H1 (cell line): ENCODE data around the gene EPB41L3. TPM values are rescaled to one million over a fixed set of nuclear protein-coding genes. Genes with fewer than 3 reads are reported as not detected.

Source experiments
- CTCF ChIA-PET: fragments of 300-600 bp; sonication (Branson Sonifier 250); formaldehyde crosslinking; loops from one replicate; lab custom pipeline; 2021; ENCODE audit not compliant: partially characterized antibody; lab: Charles Lee
- POLR2A ChIA-PET: fragments of 300-600 bp; sonication (Branson Sonifier 250); formaldehyde crosslinking; loops from one replicate; lab custom pipeline; 2021; ENCODE audit warnings: inconsistent platforms; ENCODE audit not compliant: partially characterized antibody; lab: Charles Lee
- DNase-seq, 2 experiments: peaks; one replicate each; pipeline versions ENCODE4 v3.0.0 to v3.0.0-alpha.2; 2010 to 2022; ENCODE audit warnings: low spot score in 2 of 2, low read depth in 1 of 2, mixed read lengths in 1 of 2
- FAIRE-seq: peaks from 2 replicates; lab custom pipeline; 2011; peaks lifted over from hg19 to GRCh38; lab: Jason Lieb, UNC
- H2AFZ ChIP-seq: 2 replicates; pipeline ENCODE4 v1.8.1; 2012; ENCODE audit warnings: low read length, inconsistent platforms
- H2AK5ac ChIP-seq: 2 replicates; pipeline ENCODE4 v1.6.1; 2013; ENCODE audit warnings: low read depth, low read length
- H2BK120ac ChIP-seq: replicated peaks from 2 replicates; pipeline ENCODE3; 2013; ENCODE audit warnings: low read depth, low read length, inconsistent platforms
- H2BK12ac ChIP-seq: 2 replicates; pipeline ENCODE4 v1.6.1; 2013; ENCODE audit warnings: low read depth, low read length
- H2BK15ac ChIP-seq: 2 replicates; pipeline ENCODE4 v1.6.1; 2013; ENCODE audit warnings: low read length
- H2BK20ac ChIP-seq: 2 replicates; pipeline ENCODE4 v1.6.1; 2013; ENCODE audit warnings: low read length
- H2BK5ac ChIP-seq: 2 replicates; pipeline ENCODE4 v1.6.1; 2013; ENCODE audit warnings: low read depth, low read length
- H3K14ac ChIP-seq: 2 replicates; pipeline ENCODE4 v1.6.1; 2013; ENCODE audit warnings: inconsistent platforms; ENCODE audit not compliant: insufficient read length
- H3K18ac ChIP-seq: 2 replicates; pipeline ENCODE4 v1.6.1; 2013; ENCODE audit warnings: low read length; ENCODE audit errors: extremely low read depth
- H3K23ac ChIP-seq: 2 replicates; pipeline ENCODE4 v1.6.1; 2013; ENCODE audit warnings: inconsistent platforms; ENCODE audit not compliant: insufficient read length
- H3K23me2 ChIP-seq: 2 replicates; pipeline ENCODE4 v1.6.1; 2013; ENCODE audit warnings: low read depth, low read length
- H3K27ac ChIP-seq: 2 replicates; pipeline ENCODE4 v1.6.1; 2011; ENCODE audit warnings: low read depth, low read length, inconsistent platforms
- H3K27me3 ChIP-seq, 4 experiments: replicated peaks in 1 of 4; 1 replicate in 1 of 4; 2 replicates in 3 of 4; pipeline versions ENCODE4 v1.6.1 to v1.8.1; 2011 to 2013; ENCODE audit warnings: low read length in 3 of 4, mild to moderate bottlenecking in 3 of 4, inconsistent platforms in 2 of 4, mixed read lengths in 2 of 4, moderate library complexity in 1 of 4; ENCODE audit not compliant: control insufficient read depth in 3 of 4, insufficient read depth in 3 of 4; ENCODE audit errors: extremely low read depth in 1 of 4
- H3K36me3 ChIP-seq, 4 experiments: 2 replicates each; pipeline versions ENCODE4 v1.6.1 to v1.8.1; 2011 to 2013; ENCODE audit warnings: mild to moderate bottlenecking in 4 of 4, low read length in 3 of 4, moderate library complexity in 2 of 4, control low read depth in 1 of 4, inconsistent platforms in 1 of 4; ENCODE audit not compliant: insufficient read depth in 4 of 4, control insufficient read depth in 2 of 4
- H3K4ac ChIP-seq: replicated peaks from 2 replicates; pipeline ENCODE3; 2013; ENCODE audit warnings: low read length, low read depth, mixed read lengths, inconsistent platforms; ENCODE audit not compliant: insufficient read length
- H3K4me1 ChIP-seq, 4 experiments: replicated peaks in 1 of 4; 1 replicate in 1 of 4; 2 replicates in 3 of 4; pipeline versions ENCODE4 v1.6.1 to v1.8.1; 2011 to 2013; ENCODE audit warnings: low read length in 3 of 4, inconsistent platforms in 2 of 4, mixed read lengths in 1 of 4; ENCODE audit not compliant: insufficient read depth in 4 of 4, control insufficient read depth in 3 of 4
- H3K4me2 ChIP-seq, 2 experiments: 2 replicates each; pipeline versions ENCODE4 v1.6.1 to v1.8.1; 2011 to 2013; ENCODE audit warnings: low read depth in 2 of 2, low read length in 2 of 2, control low read depth in 1 of 2, inconsistent platforms in 1 of 2, mild to moderate bottlenecking in 1 of 2; ENCODE audit not compliant: insufficient read depth in 1 of 2
- H3K4me3 ChIP-seq, 4 experiments: fragments of 200-600, 300-600 bp in 1 of 4; sonication (generic), shearing (Covaris generic), sonication (Bioruptor Twin) in 1 of 4; 2 replicates each; pipeline versions ENCODE4 v1.5.1 to v1.8.1; 2011 to 2016; ENCODE audit warnings: low read length in 4 of 4, low read depth in 3 of 4, control low read depth in 2 of 4, inconsistent platforms in 2 of 4, mild to moderate bottlenecking in 2 of 4, mixed read lengths in 1 of 4, moderate library complexity in 1 of 4; ENCODE audit not compliant: insufficient read depth in 2 of 4; ENCODE audit errors: extremely low read depth in 1 of 4
- H3K56ac ChIP-seq: replicated peaks from 2 replicates; pipeline ENCODE3; 2013; ENCODE audit warnings: low read depth, mild to moderate bottlenecking, mixed read lengths, low read length, inconsistent platforms; ENCODE audit not compliant: insufficient read length
- H3K79me1 ChIP-seq: 2 replicates; pipeline ENCODE4 v1.6.1; 2013; ENCODE audit warnings: low read depth, low read length, control low read depth
- H3K79me2 ChIP-seq, 2 experiments: 2 replicates each; pipeline versions ENCODE4 v1.6.1 to v1.8.1; 2012 to 2013; ENCODE audit warnings: low read length in 2 of 2, mild to moderate bottlenecking in 2 of 2, inconsistent platforms in 1 of 2; ENCODE audit not compliant: insufficient read depth in 2 of 2, control insufficient read depth in 1 of 2
- H3K9ac ChIP-seq, 4 experiments: replicated peaks in 1 of 4; 1 replicate in 1 of 4; 2 replicates in 3 of 4; pipeline versions ENCODE4 v1.6.1 to v1.8.1; 2011 to 2013; ENCODE audit warnings: low read depth in 3 of 4, low read length in 3 of 4, control low read depth in 2 of 4, mild to moderate bottlenecking in 2 of 4, moderate library complexity in 2 of 4, inconsistent platforms in 1 of 4; ENCODE audit errors: extremely low read depth in 1 of 4
- H3K9me3 ChIP-seq, 2 experiments: 2 replicates each; pipeline versions ENCODE4 v1.6.1 to v1.8.1; 2012 to 2013; ENCODE audit warnings: mild to moderate bottlenecking in 2 of 2, moderate library complexity in 2 of 2, control low read depth in 1 of 2, inconsistent platforms in 1 of 2, low read depth in 1 of 2, low read length in 1 of 2, mixed read lengths in 1 of 2; ENCODE audit not compliant: insufficient read depth in 2 of 2
- H4K20me1 ChIP-seq, 2 experiments: replicated peaks in 1 of 2; 2 replicates each; pipeline versions ENCODE3 to v1.8.1; 2011 to 2013; ENCODE audit warnings: inconsistent platforms in 2 of 2, low read length in 2 of 2, mild to moderate bottlenecking in 1 of 2; ENCODE audit not compliant: insufficient read depth in 2 of 2, control insufficient read depth in 1 of 2
- H4K5ac ChIP-seq: 2 replicates; pipeline ENCODE4 v1.6.1; 2013; ENCODE audit warnings: low read length, low read depth, mixed read lengths, inconsistent platforms; ENCODE audit not compliant: insufficient read length
- H4K8ac ChIP-seq: 2 replicates; pipeline ENCODE4 v1.8.0; 2013; ENCODE audit warnings: mild to moderate bottlenecking, moderate library complexity, low read length, inconsistent platforms; ENCODE audit not compliant: insufficient read depth; ENCODE audit errors: extremely low read depth
- H4K91ac ChIP-seq: replicated peaks from 2 replicates; pipeline ENCODE3; 2013; ENCODE audit warnings: low read length, mixed read lengths, inconsistent platforms; ENCODE audit not compliant: insufficient read length
- ATF3 ChIP-seq: IDR thresholded peaks from 2 replicates; pipeline ENCODE4 v1.6.1; 2011; ENCODE audit warnings: low read depth, mild to moderate bottlenecking, low read length; ENCODE audit not compliant: insufficient read depth
- EP300 ChIP-seq, 2 experiments: IDR thresholded peaks; 1 replicate in 1 of 2; 2 replicates in 1 of 2; pipeline ENCODE4 v1.6.1; 2011 to 2012; ENCODE audit warnings: low read depth in 2 of 2, low read length in 2 of 2, mild to moderate bottlenecking in 2 of 2, borderline replicate concordance in 1 of 2, inconsistent platforms in 1 of 2, moderate library complexity in 1 of 2
- JUND ChIP-seq: IDR thresholded peaks from 2 replicates; pipeline ENCODE4 v1.6.1; 2011; ENCODE audit warnings: mild to moderate bottlenecking, improper control_type of control experiment, low read length
- KDM1A ChIP-seq: fragments of 200-600, 300-600 bp; sonication (generic); IDR thresholded peaks from 2 replicates; pipeline ENCODE4 v1.7.1; 2016; ENCODE audit warnings: mild to moderate bottlenecking, low read length, borderline replicate concordance
- MAFK ChIP-seq: IDR thresholded peaks from 2 replicates; pipeline ENCODE4 v1.6.1; 2012; ENCODE audit warnings: low read depth, mild to moderate bottlenecking, improper control_type of control experiment, low read length
- POLR2AphosphoS5 ChIP-seq: IDR thresholded peaks from 2 replicates; pipeline ENCODE4 v1.6.1; 2011; ENCODE audit warnings: low read depth, low read length
- RBBP5 ChIP-seq: IDR thresholded peaks from 2 replicates; pipeline ENCODE4 v1.7.1; 2012; ENCODE audit warnings: low read depth, mild to moderate bottlenecking, inconsistent platforms, low read length, moderate library complexity, borderline replicate concordance
- SAP30 ChIP-seq: fragments of 300-600 bp; sonication (generic); IDR thresholded peaks from 2 replicates; pipeline ENCODE4 v1.7.1; 2012; ENCODE audit warnings: low read length, moderate library complexity, mild to moderate bottlenecking, inconsistent platforms; ENCODE audit not compliant: insufficient read depth, insufficient replicate concordance
- SIRT6 ChIP-seq: IDR thresholded peaks from one replicate; pipeline ENCODE4 v1.7.1; 2012; ENCODE audit warnings: low read length, inconsistent platforms
- TBP ChIP-seq: IDR thresholded peaks from 2 replicates; pipeline ENCODE4 v1.6.1; 2011; ENCODE audit warnings: low read depth, low read length, improper control_type of control experiment
- TCF12 ChIP-seq: IDR thresholded peaks from 2 replicates; pipeline ENCODE4 v1.6.1; 2011; ENCODE audit warnings: low read depth, mild to moderate bottlenecking, low read length
- USF2 ChIP-seq: IDR thresholded peaks from 2 replicates; pipeline ENCODE4 v1.6.1; 2011; ENCODE audit warnings: low read length, improper control_type of control experiment
- ZNF274 ChIP-seq: IDR thresholded peaks from 2 replicates; pipeline ENCODE4 v1.7.0; 2012; ENCODE audit warnings: low read length, borderline replicate concordance; ENCODE audit errors: extremely low read depth
- WGBS, 2 experiments: shearing (Covaris generic) in 1 of 2; methylation state at CpG; one replicate each; pipeline versions ENCODE4 v1.1.6 to v1.1.7; 2013 to 2015; ENCODE audit warnings: low lambda C conversion rate in 2 of 2, mixed read lengths in 2 of 2, inconsistent platforms in 1 of 2, low coverage in 1 of 2, missing lambda C conversion rate in 1 of 2; ENCODE audit not compliant: insufficient replicate concordance in 2 of 2, insufficient coverage in 1 of 2, insufficient read length in 1 of 2; ENCODE audit errors: extremely low coverage in 1 of 2, missing lambda C conversion rate in 1 of 2; 5-methylcytosine and 5-hydroxymethylcytosine counted together
- polyA plus RNA-seq, 7 experiments: library from polyadenylated mRNA; depleted of rRNA in 3 of 7; stranded (reverse) in 5 of 7; unstranded in 2 of 7; fragments of >200 nt in 5 of 7; fragments of 200-250 nt in 2 of 7; gene quantifications; 1 replicate in 5 of 7; 2 replicates in 1 of 7; 4 replicates in 1 of 7; pipeline versions ENCODE4 v1.2.1 to v1.2.3, GENCODE V29; 2011 to 2013; ENCODE audit warnings: missing spikeins in 2 of 7, mixed read lengths in 2 of 7
- total RNA-seq: library from RNA; stranded (reverse); fragmentation: NEBNext Ultra II Directional; extraction: Animal tissue kit (Norgen Biotek cat#: 25700); gene quantifications from 2 replicates; pipeline ENCODE4 v1.2.1, GENCODE V29; 2021

Gene EPB41L3
- total and polyA plus RNA-seq, 2 of the 8 experiments (the other 6 are each of a cell fraction or from before 2014, with no cell fraction given) = 7.9 to 16.1 TPM

- WGBS, 2 experiments = 85% methylated on average over 4 of the region's 4 CpGs; no CpG with 5 or more reads in 1 of the 2 experiments
- Histone ChIP-seq H3K4me3 (no peak overlapping the region), H2BK20ac (no peak overlapping the region)
- TF ChIP-seq EP300 (IDR thresholded peaks at IDR 0.05; ENCODE audit: borderline replicate concordance in 1 of 2, low read depth in 2 of 2, low read length in 2 of 2) = no peak
- TF ChIP-seq SIRT6 = no peak
- TF ChIP-seq ZNF274 = no peak
- no peak for TF ChIP-seq MAFK
- no peak for TF ChIP-seq RBBP5
- no peak for TF ChIP-seq SAP30
- TF ChIP-seq TBP = no peak
- TF ChIP-seq TCF12 = no peak
- no peak for TF ChIP-seq USF2
- TF ChIP-seq POLR2AphosphoS5 = no peak
- no peak for TF ChIP-seq ATF3
- TF ChIP-seq KDM1A = no peak
- TF ChIP-seq JUND = no peak
Measured at GRCh38 chr18:5462227-5462626, 81.6 kb downstream of the EPB41L3 start.

More at GRCh38 chr18:5462227-5462626, 81.6 kb downstream of the EPB41L3 start:
- Histone ChIP-seq H3K9me3 (no peaks in the 10 kb centered on the region), H3K79me2 (no peaks in the 10 kb centered on the region), H2BK12ac (no peak overlapping the region), H3K27me3 (no peaks in the 10 kb centered on the region), H3K23me2 (no peaks in the 10 kb centered on the region), H3K4ac (no peak overlapping the region), H4K8ac (no peak overlapping the region), H4K91ac (no peak overlapping the region), H3K9ac (no peak overlapping the region), H3K18ac (no peak overlapping the region), H3K23ac (no peak overlapping the region), H3K79me1 (no peaks in the 10 kb centered on the region), H3K56ac (no peak overlapping the region), H2BK15ac (no peak overlapping the region), H2BK120ac (no peak overlapping the region), H2AK5ac (no peak overlapping the region), H2BK5ac (no peak overlapping the region), H3K36me3 (no peaks in the 10 kb centered on the region), H3K4me2 (no peak overlapping the region), H4K5ac (no peak overlapping the region), H4K20me1 (no peaks in the 10 kb centered on the region), H3K27ac (no peak overlapping the region), H3K14ac (no peak overlapping the region), H3K4me1 (peaks cover 0 to 3% (median 0%) of the 10 kb centered on the region in 4 experiments; a peak in 1 of 7 replicates), H2AFZ (no peak overlapping the region)
- ChIA-PET CTCF (interaction anchor here (1.0 to 2.5 kb wide), 3 partner anchors 9 to 84 kb away, joined by 3 to 6 read pairs (median 4); no protein-coding TSS in a partner anchor), POLR2A (no interaction called here)
- DNase-seq = no peak
- FAIRE-seq = no peak
